ENCODE results near the gene SRP72.

DNA sequence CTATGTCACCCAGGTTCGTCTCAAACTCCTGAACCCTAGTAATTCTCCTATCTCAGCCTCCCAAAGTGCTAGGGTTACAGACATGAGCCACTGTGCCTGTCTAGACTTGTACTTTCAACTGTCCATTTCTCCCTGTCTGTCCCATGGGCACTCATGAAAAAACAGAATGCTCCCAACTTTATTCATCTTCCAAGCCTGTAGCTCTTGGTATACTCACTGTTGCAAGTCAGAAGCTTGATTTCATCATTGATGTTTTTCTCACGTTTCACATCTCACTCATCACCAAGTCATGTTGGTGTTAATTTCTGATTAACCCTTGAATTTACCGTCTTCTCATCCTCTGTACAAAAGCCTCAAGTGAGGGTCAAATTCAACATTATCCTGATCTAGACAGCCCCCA is 7.3 kb upstream of the SRP72 start:
- TF ChIP-seq, protein P1, sequence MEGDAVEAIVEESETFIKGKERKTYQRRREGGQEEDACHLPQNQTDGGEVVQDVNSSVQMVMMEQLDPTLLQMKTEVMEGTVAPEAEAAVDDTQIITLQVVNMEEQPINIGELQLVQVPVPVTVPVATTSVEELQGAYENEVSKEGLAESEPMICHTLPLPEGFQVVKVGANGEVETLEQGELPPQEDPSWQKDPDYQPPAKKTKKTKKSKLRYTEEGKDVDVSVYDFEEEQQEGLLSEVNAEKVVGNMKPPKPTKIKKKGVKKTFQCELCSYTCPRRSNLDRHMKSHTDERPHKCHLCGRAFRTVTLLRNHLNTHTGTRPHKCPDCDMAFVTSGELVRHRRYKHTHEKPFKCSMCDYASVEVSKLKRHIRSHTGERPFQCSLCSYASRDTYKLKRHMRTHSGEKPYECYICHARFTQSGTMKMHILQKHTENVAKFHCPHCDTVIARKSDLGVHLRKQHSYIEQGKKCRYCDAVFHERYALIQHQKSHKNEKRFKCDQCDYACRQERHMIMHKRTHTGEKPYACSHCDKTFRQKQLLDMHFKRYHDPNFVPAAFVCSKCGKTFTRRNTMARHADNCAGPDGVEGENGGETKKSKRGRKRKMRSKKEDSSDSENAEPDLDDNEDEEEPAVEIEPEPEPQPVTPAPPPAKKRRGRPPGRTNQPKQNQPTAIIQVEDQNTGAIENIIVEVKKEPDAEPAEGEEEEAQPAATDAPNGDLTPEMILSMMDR (IDR thresholded peaks at IDR 0.05; ENCODE audit: borderline replicate concordance, extremely low read depth, low read length, poor library complexity, severe bottlenecking): no peak
- TF ChIP-seq EZH2 (IDR thresholded peaks at IDR 0.05; ENCODE audit: borderline replicate concordance, low read depth, low read length, severe bottlenecking): no peak
